GM10266 (cell line): ENCODE results near the gene F10.

ENCODE experiments used
- DNase-seq: peaks from one replicate; pipeline ENCODE4 v3.0.0; 2012; ENCODE audit errors: extremely low spot score
- TF ChIP-seq, protein P1 (sequence below): IDR thresholded peaks from 2 replicates; pipeline ENCODE4 v1.5.1; 2012; ENCODE audit warnings: mild to moderate bottlenecking, low read depth; ENCODE audit not compliant: control insufficient read depth, insufficient read depth; ENCODE audit errors: missing control alignments

Gene F10

DNA sequence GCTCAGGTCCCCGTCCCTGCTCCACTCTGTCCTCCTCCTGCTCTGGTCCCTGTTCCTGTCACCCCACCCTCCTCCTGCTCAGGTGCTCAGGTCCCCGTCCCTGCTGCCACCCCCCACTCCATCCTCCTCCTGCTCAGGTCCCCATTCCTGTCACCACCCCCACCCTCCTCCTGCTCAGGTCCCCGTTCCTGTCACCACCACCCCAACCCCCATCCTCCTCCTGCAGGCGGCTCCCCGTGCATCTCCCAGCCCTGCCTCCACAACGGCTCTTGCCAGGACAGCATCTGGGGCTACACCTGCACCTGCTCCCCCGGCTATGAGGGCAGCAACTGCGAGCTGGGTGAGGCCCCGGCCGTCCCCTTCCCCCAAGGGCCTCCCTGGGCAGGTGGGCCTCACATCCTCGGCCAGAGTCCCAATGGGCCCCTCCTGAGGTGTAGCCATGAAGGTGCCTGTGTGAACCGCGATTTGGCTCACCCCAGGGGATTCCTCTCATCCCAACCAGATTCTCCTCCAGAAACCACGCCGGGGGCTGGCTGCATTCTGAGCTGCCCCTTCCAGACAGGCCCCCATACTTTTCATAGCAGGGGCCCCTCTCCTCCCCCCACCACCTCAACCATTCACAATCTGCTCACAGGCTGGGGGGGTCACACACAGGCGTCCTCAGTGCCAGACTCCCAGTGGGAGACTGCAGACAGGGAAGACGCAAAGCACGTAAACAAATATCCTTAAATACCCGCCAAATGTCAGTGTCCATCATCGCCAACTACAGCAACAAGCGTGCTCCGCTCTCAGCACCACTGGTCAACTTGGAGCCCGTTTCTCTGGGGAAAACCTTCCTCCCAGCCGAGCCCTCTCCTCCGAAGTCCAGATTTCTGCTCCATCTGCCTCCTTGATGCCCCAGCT, 40.4 kb downstream of the F10 start:
- DNase-seq, result no peak
- TF ChIP-seq, protein P1, sequence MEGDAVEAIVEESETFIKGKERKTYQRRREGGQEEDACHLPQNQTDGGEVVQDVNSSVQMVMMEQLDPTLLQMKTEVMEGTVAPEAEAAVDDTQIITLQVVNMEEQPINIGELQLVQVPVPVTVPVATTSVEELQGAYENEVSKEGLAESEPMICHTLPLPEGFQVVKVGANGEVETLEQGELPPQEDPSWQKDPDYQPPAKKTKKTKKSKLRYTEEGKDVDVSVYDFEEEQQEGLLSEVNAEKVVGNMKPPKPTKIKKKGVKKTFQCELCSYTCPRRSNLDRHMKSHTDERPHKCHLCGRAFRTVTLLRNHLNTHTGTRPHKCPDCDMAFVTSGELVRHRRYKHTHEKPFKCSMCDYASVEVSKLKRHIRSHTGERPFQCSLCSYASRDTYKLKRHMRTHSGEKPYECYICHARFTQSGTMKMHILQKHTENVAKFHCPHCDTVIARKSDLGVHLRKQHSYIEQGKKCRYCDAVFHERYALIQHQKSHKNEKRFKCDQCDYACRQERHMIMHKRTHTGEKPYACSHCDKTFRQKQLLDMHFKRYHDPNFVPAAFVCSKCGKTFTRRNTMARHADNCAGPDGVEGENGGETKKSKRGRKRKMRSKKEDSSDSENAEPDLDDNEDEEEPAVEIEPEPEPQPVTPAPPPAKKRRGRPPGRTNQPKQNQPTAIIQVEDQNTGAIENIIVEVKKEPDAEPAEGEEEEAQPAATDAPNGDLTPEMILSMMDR, result no peak

GRCh38 chr13:113164492-113164891, 41.9 kb downstream of the F10 start:
- TF ChIP-seq, protein P1, result no peak
- no peak for DNase-seq

DNA sequence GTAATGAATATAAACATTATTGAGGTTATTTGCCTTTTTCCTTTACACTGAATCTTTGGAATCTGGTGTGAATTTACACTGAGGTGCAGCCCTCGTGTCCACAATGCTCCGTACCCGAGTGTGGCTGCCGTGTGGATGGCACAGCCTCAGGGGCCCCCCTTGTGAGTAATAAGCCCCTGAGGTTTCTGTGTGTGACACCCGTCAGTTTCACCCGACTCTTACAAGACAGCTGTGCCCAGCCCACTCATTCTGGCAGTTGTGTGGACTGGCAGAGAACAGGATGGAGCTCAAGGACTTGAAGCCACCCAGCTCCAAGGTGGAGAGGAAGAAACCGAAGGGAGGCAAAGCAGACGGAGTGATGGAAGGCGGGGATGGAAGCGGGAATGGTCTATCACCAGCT, 43.7 kb downstream of the F10 start:
- no peak for DNase-seq
- TF ChIP-seq, protein P1, result no peak

DNA sequence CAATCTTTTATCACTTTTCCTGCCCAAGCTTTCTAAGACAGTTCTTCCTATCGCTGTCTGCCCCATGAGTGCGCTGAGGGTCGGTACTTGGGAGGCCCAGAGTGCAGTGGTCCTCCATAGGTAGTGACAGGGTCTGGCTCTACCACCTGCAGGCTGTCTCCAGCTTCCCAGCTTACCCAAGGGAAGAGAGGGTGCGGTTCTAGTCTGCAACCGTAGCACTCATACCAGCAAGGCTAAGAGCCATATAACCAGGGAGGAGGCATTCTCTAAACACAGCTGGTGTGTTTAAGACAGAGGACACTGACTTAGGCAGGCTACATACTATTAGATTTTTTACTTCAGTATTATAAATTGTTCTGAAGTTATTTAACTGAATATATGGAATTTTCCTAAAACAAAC, 44.1 kb downstream of the F10 start:
- DNase-seq, result no peak

GRCh38 chr13:113167155-113167554, 44.6 kb downstream of the F10 start:
- DNase-seq, result no peak
- TF ChIP-seq, protein P1, result no peak

More for the DNA sequence above, 44.1 kb downstream of the F10 start:
- TF ChIP-seq, protein P1, result no peak

DNA sequence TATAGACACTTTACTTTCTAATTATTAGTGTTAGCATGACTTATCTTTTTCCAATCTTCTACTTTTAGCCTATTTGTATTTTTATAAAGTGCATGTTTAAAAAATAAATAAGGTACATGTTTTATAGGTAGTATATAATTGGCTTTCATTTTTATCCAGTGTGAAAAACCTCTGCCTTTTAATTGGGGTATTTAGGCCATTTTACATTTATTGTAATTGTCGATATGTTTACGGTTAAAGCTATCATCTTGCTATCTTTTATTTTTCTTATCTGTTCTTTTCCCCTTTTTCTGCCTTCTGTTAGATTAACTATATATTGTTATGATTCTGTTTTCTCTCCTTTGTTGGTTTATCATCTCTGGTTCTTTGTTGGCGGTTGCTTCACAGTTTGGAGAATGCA, 45.0 kb downstream of the F10 start:
- DNase-seq, result no peak
- TF ChIP-seq, protein P1, result no peak

DNA sequence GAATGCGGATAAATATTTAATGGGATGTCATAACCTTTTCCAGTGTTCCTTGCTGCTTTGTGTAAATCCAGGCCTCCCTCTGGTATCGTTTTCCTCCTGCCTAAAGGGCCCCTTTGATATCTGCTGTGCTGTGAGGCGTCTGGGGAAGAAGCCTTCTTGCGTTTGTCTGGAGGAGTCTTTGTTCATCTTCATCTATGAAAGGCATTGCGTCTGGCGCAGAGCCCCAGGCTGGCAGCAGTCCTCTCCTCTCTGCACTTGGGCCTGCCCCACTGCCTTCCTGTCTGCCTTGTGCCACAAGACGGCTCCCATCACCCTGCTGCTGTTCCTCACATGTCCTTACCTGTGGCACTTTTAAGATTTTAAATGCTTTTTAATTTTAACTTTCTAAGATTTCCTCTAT, 45.6 kb downstream of the F10 start:
- DNase-seq, result no peak
- TF ChIP-seq, protein P1, result no peak
